Measurements from ENCODE around the gene COL16A1.

The COL16A1 gene

DNA sequence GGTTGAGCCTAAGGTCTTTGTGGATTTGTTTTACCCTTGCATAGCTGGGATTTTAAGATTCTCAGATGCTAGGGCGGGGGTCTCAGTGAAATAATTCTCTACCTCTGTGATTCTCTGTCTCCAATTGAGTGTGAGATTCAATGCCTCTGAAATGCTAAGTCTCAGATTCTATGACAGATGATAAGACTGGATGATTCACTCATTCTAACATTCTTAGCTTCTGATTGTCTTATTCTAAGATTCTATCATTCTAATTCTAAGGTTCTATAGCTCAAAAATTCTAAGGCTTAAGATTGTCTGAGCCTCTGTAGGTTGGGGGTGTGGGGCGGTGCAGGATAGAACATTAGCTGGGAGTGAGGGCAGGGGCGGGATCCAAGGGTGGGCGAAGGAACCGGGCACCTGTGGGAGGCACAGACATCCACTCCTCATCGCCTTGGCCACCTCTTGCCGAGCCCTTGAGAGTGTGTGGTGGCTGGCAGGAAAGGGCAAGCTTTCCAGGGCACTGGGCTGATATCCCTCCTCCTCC, 30.8 kb upstream of the COL16A1 start:
- no peak for DNase-seq
- H3K36me3 ChIP-seq (replicated peaks; ENCODE audit: insufficient read depth, low read length) = no peaks in the 10 kb centered on the region
- H3K27ac ChIP-seq (ENCODE audit: low read length) = no peak overlapping the region
- no peak overlapping the region for H3K4me2 ChIP-seq (ENCODE audit: low read depth, low read length)
- H3K27me3 ChIP-seq (replicated peaks; ENCODE audit: insufficient read depth, low read length) = no peaks in the 10 kb centered on the region
- H3F3A ChIP-seq (ENCODE audit: insufficient read depth, low read length) = no peaks in the 10 kb centered on the region
- no peaks in the 10 kb centered on the region for H3K4me1 ChIP-seq (ENCODE audit: low read length)
- no peak overlapping the region for H3K9ac ChIP-seq (ENCODE audit: low read length)
- H3K79me2 ChIP-seq (ENCODE audit: low read length) = no peaks in the 10 kb centered on the region
- H2AFZ ChIP-seq (ENCODE audit: low read length) = no peak overlapping the region
- H3K9me3 ChIP-seq (replicated peaks; ENCODE audit: insufficient read depth, low read length) = no peaks in the 10 kb centered on the region
- TF ChIP-seq, protein P1, sequence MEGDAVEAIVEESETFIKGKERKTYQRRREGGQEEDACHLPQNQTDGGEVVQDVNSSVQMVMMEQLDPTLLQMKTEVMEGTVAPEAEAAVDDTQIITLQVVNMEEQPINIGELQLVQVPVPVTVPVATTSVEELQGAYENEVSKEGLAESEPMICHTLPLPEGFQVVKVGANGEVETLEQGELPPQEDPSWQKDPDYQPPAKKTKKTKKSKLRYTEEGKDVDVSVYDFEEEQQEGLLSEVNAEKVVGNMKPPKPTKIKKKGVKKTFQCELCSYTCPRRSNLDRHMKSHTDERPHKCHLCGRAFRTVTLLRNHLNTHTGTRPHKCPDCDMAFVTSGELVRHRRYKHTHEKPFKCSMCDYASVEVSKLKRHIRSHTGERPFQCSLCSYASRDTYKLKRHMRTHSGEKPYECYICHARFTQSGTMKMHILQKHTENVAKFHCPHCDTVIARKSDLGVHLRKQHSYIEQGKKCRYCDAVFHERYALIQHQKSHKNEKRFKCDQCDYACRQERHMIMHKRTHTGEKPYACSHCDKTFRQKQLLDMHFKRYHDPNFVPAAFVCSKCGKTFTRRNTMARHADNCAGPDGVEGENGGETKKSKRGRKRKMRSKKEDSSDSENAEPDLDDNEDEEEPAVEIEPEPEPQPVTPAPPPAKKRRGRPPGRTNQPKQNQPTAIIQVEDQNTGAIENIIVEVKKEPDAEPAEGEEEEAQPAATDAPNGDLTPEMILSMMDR (IDR thresholded peaks at IDR 0.05; ENCODE audit: low read length) = no peak
- TF ChIP-seq EZH2 (optimal IDR thresholded peaks at IDR 0.05; ENCODE audit: low read depth, low read length) (no peak), EZH2phosphoT487 (IDR thresholded peaks at IDR 0.05; ENCODE audit: low read length) (no peak)
- no peaks in the 10 kb centered on the region for H4K20me1 ChIP-seq (ENCODE audit: insufficient read depth, low read length)
- no peak overlapping the region for H3K4me3 ChIP-seq (ENCODE audit: low read length)
- H3K9me2 ChIP-seq (replicated peaks; ENCODE audit: insufficient read depth, low read length) = no peaks in the 10 kb centered on the region

DNA sequence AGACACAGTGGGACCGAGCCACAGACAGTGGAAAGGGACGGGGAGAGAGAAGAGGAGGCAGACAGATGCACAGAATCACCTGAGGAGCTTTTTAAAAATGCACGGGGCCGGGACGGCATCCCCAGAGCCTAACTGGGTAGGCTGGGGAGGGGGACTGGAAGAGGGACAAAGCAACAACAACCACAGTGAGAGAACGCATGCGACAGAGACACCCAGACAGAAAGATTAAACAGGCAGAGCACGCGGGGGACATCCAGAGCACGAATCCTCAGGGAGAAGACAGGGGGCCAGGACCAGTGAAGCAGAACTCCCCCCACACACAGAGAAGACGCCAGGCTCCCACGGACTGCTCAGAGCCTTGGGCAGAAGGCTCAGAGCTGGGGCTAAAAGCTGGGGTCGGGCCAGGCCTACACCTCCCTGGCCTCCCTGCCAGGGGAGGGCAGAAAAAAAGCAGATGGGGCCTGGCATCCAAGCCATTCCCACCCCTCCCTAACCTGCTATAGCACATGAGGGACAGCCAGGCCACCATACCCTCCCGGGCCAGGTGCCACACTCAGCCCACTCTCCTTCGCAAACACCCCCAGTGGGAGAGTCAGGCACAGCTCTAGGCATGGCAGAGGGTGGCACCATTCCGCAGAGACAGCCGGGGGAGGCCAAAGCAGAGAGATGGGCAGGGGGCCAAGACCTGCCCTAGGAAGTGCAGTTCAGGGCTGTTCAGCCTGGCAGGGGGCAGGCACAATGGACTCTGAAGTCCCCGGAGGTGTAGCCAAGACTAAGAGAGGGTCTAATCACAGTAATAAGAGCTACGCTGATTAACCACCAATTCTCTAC, 29.8 kb upstream of the COL16A1 start:
- H3K27ac ChIP-seq (ENCODE audit: low read length) = no peak overlapping the region
- no peaks in the 10 kb centered on the region for H3K36me3 ChIP-seq (replicated peaks; ENCODE audit: insufficient read depth, low read length)
- no peak overlapping the region for H3K4me2 ChIP-seq (ENCODE audit: low read depth, low read length)
- H3K9ac ChIP-seq (ENCODE audit: low read length) = no peak overlapping the region
- no peaks in the 10 kb centered on the region for H4K20me1 ChIP-seq (ENCODE audit: insufficient read depth, low read length)
- no peaks in the 10 kb centered on the region for H3K9me2 ChIP-seq (replicated peaks; ENCODE audit: insufficient read depth, low read length)
- TF ChIP-seq EZH2phosphoT487 (IDR thresholded peaks at IDR 0.05; ENCODE audit: low read length) (no peak), EZH2 (optimal IDR thresholded peaks at IDR 0.05; ENCODE audit: low read depth, low read length) (no peak)
- TF ChIP-seq, protein P1 (IDR thresholded peaks at IDR 0.05; ENCODE audit: low read length) = no peak
- no peaks in the 10 kb centered on the region for H3K4me1 ChIP-seq (ENCODE audit: low read length)
- no peak overlapping the region for H3K4me3 ChIP-seq (ENCODE audit: low read length)
- H2AFZ ChIP-seq (ENCODE audit: low read length) = no peak overlapping the region
- H3F3A ChIP-seq (ENCODE audit: insufficient read depth, low read length) = no peaks in the 10 kb centered on the region
- H3K27me3 ChIP-seq (replicated peaks; ENCODE audit: insufficient read depth, low read length) = no peaks in the 10 kb centered on the region
- DNase-seq = no peak
- no peaks in the 10 kb centered on the region for H3K79me2 ChIP-seq (ENCODE audit: low read length)
- H3K9me3 ChIP-seq (replicated peaks; ENCODE audit: insufficient read depth, low read length) = no peaks in the 10 kb centered on the region

DNA sequence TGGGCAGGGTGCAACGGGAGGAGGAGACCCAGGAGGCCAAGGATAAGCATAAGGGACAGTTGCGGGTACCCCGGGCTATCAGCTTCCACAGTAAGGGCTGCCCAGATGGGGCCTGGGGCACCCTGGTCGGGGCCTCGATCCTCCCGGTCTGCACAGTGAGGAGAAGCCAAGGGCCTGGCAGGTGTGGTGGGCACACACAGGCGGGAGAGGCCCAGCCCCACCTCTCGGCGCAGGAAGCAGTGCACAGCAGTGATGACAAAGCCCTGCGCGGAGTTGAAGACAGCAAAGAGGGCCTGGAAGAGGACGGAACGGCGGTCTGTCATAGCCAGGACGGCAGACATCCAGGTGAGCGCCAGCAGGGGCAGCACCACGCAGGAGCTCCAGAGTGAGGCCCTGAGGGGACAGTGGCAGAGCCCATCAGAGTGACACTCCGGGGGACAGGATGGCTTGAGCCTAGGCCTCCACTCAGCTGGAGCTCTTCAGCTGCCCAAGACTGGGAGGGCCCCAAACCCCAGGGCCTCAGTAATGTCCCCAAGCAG, 29.0 kb upstream of the COL16A1 start:
- DNase-seq = no peak
- Histone ChIP-seq H3K4me3 (ENCODE audit: low read length) (no peak overlapping the region), H2AFZ (ENCODE audit: low read length) (no peak overlapping the region), H3K4me1 (ENCODE audit: low read length) (no peaks in the 10 kb centered on the region), H3F3A (ENCODE audit: insufficient read depth, low read length) (no peaks in the 10 kb centered on the region), H3K4me2 (ENCODE audit: low read depth, low read length) (no peak overlapping the region), H3K36me3 (replicated peaks; ENCODE audit: insufficient read depth, low read length) (no peaks in the 10 kb centered on the region), H4K20me1 (ENCODE audit: insufficient read depth, low read length) (no peaks in the 10 kb centered on the region), H3K9me2 (replicated peaks; ENCODE audit: insufficient read depth, low read length) (no peaks in the 10 kb centered on the region), H3K9me3 (replicated peaks; ENCODE audit: insufficient read depth, low read length) (no peaks in the 10 kb centered on the region), H3K79me2 (ENCODE audit: low read length) (no peaks in the 10 kb centered on the region), H3K27me3 (replicated peaks; ENCODE audit: insufficient read depth, low read length) (no peaks in the 10 kb centered on the region), H3K9ac (ENCODE audit: low read length) (no peak overlapping the region), H3K27ac (ENCODE audit: low read length) (no peak overlapping the region)
- TF ChIP-seq, protein P1 (IDR thresholded peaks at IDR 0.05; ENCODE audit: low read length) = no peak
- no peak for TF ChIP-seq EZH2 (optimal IDR thresholded peaks at IDR 0.05; ENCODE audit: low read depth, low read length)
- no peak for TF ChIP-seq EZH2phosphoT487 (IDR thresholded peaks at IDR 0.05; ENCODE audit: low read length)

All from MM.1S (cell line).